GM12878 (cell line): ENCODE results near the gene C1QTNF1. TPM values are rescaled to one million over a fixed set of nuclear protein-coding genes. Genes with fewer than 3 reads are reported as not detected.

Experiments
- ATAC-seq: fragments of 200-7000 bp; cut with Tn5 transposase; 3 replicates; pipeline ENCODE4 v1.9.1; 2020; ENCODE audit warnings: mild to moderate bottlenecking, moderate library complexity
- BruUV-seq: library from RNA; stranded (reverse); fragments of 400-500 nt; replicated peaks from 2 replicates; lab custom pipeline; 2021; lab: Mats Ljungman, UMichigan
- CTCF ChIA-PET: fragments of 300-600 bp; sonication (Branson Sonifier 250); formaldehyde crosslinking; extraction: SDS; loops from one replicate; lab custom pipeline; 2021; ENCODE audit warnings: inconsistent platforms; lab: Yijun Ruan, JAX
- POLR2A ChIA-PET: fragments of 350-600 bp; formaldehyde crosslinking; extraction: SDS; loops from one replicate; lab custom pipeline; 2021; ENCODE audit warnings: inconsistent platforms; lab: Charles Lee
- RAD21 ChIA-PET: fragments of 300-600 bp; sonication (Branson Sonifier 250); formaldehyde crosslinking; loops from one replicate; lab custom pipeline; 2023; ENCODE audit warnings: antibody characterized with exemption; ENCODE audit not compliant: unreplicated experiment; lab: Charles Lee
- SMC1A ChIA-PET: fragments of 300-600 bp; sonication (Branson Sonifier 250); formaldehyde crosslinking; loops from one replicate; lab custom pipeline; 2023; ENCODE audit not compliant: unreplicated experiment, uncharacterized antibody; lab: Charles Lee
- DNase-seq: peaks from one replicate; pipeline ENCODE4 v3.0.0-alpha.2; 2011; ENCODE audit warnings: low read depth, low spot score
- FAIRE-seq: peaks from 3 replicates; lab custom pipeline; 2011; peaks lifted over from hg19 to GRCh38; lab: Jason Lieb, UNC
- H2AFZ ChIP-seq: 2 replicates; pipeline ENCODE4 v1.6.0; 2011; ENCODE audit warnings: low read depth, low read length, control low read depth; ENCODE audit not compliant: control insufficient read depth
- H3K27ac ChIP-seq: 2 replicates; pipeline ENCODE4 v1.5.1; 2011; ENCODE audit warnings: control low read depth; ENCODE audit not compliant: control insufficient read depth, insufficient read depth
- H3K27me3 ChIP-seq, 2 experiments: replicated peaks in 1 of 2; 2 replicates each; pipeline versions ENCODE4 v1.6.0 to v1.6.1; 2011; ENCODE audit warnings: low read length in 1 of 2; ENCODE audit not compliant: control insufficient read depth in 2 of 2, insufficient read depth in 2 of 2
- H3K36me3 ChIP-seq, 2 experiments: 2 replicates each; pipeline ENCODE4 v1.5.1; 2011; ENCODE audit warnings: low read length in 1 of 2; ENCODE audit not compliant: control insufficient read depth in 2 of 2, insufficient read depth in 2 of 2
- H3K4me1 ChIP-seq: 2 replicates; pipeline ENCODE4 v1.6.1; 2011; ENCODE audit warnings: mild to moderate bottlenecking, low read length, moderate library complexity, mixed read lengths; ENCODE audit not compliant: control insufficient read depth, insufficient read depth
- H3K4me2 ChIP-seq: 2 replicates; pipeline ENCODE4 v1.6.0; 2011; ENCODE audit warnings: control low read depth; ENCODE audit not compliant: control insufficient read depth, insufficient read depth
- H3K4me3 ChIP-seq: fragments of 200-600 bp; sonication (generic); 2 replicates; pipeline ENCODE4 v1.5.1; 2016
- H3K79me2 ChIP-seq: 2 replicates; pipeline ENCODE4 v1.6.0; 2011; ENCODE audit warnings: low read length; ENCODE audit not compliant: control insufficient read depth, insufficient read depth
- H3K9ac ChIP-seq: 2 replicates; pipeline ENCODE4 v1.8.0; 2011; ENCODE audit warnings: low read length, control low read depth, mixed read lengths; ENCODE audit not compliant: control insufficient read depth, insufficient read depth
- H3K9me3 ChIP-seq: replicated peaks from 3 replicates; pipeline ENCODE4 v1.5.1; 2011; ENCODE audit warnings: mild to moderate bottlenecking, low read length; ENCODE audit not compliant: control insufficient read depth, insufficient read depth
- H4K20me1 ChIP-seq: 2 replicates; pipeline ENCODE4 v1.6.0; 2011; ENCODE audit not compliant: control insufficient read depth, insufficient read depth
- CHD4 ChIP-seq: fragments of 200-600 bp; sonication (generic); IDR thresholded peaks from 2 replicates; pipeline ENCODE4 v1.6.1; 2016; ENCODE audit warnings: mild to moderate bottlenecking
- CUX1 ChIP-seq: IDR thresholded peaks from 2 replicates; pipeline ENCODE4 v1.6.1; 2012; ENCODE audit warnings: improper control_type of control experiment, low read depth, low read length; ENCODE audit not compliant: insufficient replicate concordance
- ESRRA ChIP-seq: IDR thresholded peaks from 2 replicates; pipeline ENCODE4 v1.6.1; 2012; ENCODE audit warnings: mild to moderate bottlenecking, low read length, improper control_type of control experiment
- HCFC1 ChIP-seq: fragments of 150-350 bp; IDR thresholded peaks from 2 replicates; pipeline ENCODE4 v1.6.1; 2014; ENCODE audit warnings: low read length
- MAX ChIP-seq: IDR thresholded peaks from 2 replicates; pipeline ENCODE4 v1.6.1; 2012; ENCODE audit warnings: low read depth, low read length, improper control_type of control experiment
- SMAD1 ChIP-seq: fragments of 450-650 bp; IDR thresholded peaks from 2 replicates; pipeline ENCODE4 v1.6.1; 2018; ENCODE audit warnings: mild to moderate bottlenecking, low read depth; ENCODE audit not compliant: partially characterized antibody
- SREBF1 ChIP-seq: IDR thresholded peaks from 2 replicates; pipeline ENCODE4 v1.6.1; 2012; ENCODE audit warnings: mild to moderate bottlenecking, low read length
- WGBS: methylation state at CpG from one replicate; pipeline ENCODE4 v1.1.6; 2016; ENCODE audit warnings: low lambda C conversion rate; ENCODE audit not compliant: insufficient replicate concordance, insufficient coverage; ENCODE audit errors: missing lambda C conversion rate; 5-methylcytosine and 5-hydroxymethylcytosine counted together
- in situ Hi-C: fragments of 300-500 bp; cut with MboI; formaldehyde crosslinking; loops from 9 replicates; pipeline ENCODE4 v1.14.3; 2018; ENCODE audit warnings: mixed read lengths
- intact Hi-C: fragments of 100-400 bp; cut with micrococcal nuclease; formaldehyde crosslinking; loops from one replicate; pipeline ENCODE4 v1.14.2; 2022; ENCODE audit not compliant: unreplicated experiment
- polyA plus RNA-seq, 11 experiments: library from polyadenylated mRNA; depleted of rRNA in 4 of 11; unstranded in 6 of 11; stranded (reverse) in 5 of 11; fragments of >200 nt; fragmentation: Nextera tagmentation in 4 of 11; fragmentation: Illumina TruSeq in 1 of 11; extraction: Ambion mirVana in 4 of 11; extraction: Trizol in 1 of 11; gene quantifications; 1 replicate in 1 of 11; 2 replicates in 10 of 11; pipeline versions ENCODE4 v1.2.1 to v1.2.3, GENCODE V29; 2011 to 2016; ENCODE audit warnings: inconsistent platforms in 2 of 11, missing spikeins in 2 of 11, low read depth in 1 of 11
- total RNA-seq, 4 experiments: library from RNA; depleted of rRNA in 3 of 4; stranded (reverse); fragments of >200 nt in 3 of 4; fragmentation: Illumina TruSeq in 1 of 4; extraction: Trizol in 1 of 4; gene quantifications; 2 replicates each; pipeline versions ENCODE4 v1.2.1 to v1.2.3, GENCODE V29; 2013 to 2021

Gene C1QTNF1
- total and polyA plus RNA-seq, 10 of the 15 experiments (the other 5 are each of a cell fraction or from before 2014, with no cell fraction given) = 0.05 to 1.1 (median 0.15) TPM; not detected in 4

DNA sequence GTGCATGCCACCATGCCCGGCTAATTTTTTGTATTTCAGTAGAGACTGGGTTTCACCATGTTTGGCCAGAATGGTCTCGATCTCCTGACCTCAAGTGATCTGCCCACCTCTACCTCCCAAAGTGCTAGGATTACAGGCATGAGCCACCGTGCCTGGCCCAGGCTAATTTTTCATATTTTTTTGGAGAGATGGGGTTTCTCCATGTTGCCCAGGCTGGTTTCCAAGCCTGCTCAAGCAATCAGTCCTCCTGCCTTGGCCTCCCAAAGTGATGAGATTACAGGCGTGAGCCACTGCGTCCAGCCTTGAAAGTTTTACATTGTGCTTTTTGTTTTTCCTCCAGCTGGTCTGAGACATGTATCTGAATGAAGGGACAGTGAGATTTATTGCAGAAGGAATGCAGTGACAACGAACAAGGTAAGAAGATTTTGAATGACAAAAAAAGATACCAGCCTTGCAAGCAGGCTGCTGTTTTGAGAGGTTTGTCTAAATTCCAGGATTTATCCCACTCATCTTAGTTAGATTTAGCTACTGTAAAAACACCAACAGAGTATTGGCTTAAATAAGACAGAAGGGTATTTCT is 47.3 kb downstream of the C1QTNF1 start:
- Histone ChIP-seq H3K36me3 (no peaks in the 10 kb centered on the region), H2AFZ (no peak overlapping the region), H3K79me2 (peaks cover 4% of the 10 kb centered on the region), H3K4me3 (no peak overlapping the region), H3K9ac (no peak overlapping the region), H4K20me1 (no peaks in the 10 kb centered on the region), H3K9me3 (no peaks in the 10 kb centered on the region), H3K4me2 (no peak overlapping the region), H3K27me3 (no peaks in the 10 kb centered on the region), H3K27ac (no peak overlapping the region), H3K4me1 (peaks cover 5% of the 10 kb centered on the region)
- in situ Hi-C loops = no loop called here
- DNase-seq (no peak), ATAC-seq (no peak), FAIRE-seq (no peak)
- RAD21 ChIA-PET = interaction anchor here (1.2 kb wide), 1 partner anchor 320 kb away, joined by 3 read pairs; no protein-coding TSS in a partner anchor
- CTCF ChIA-PET = interaction anchor here (0.6 to 1.3 kb wide), 3 partner anchors 12 to 86 kb away, joined by 3 to 4 read pairs (median 3); no protein-coding TSS in a partner anchor
- 70% methylated on average over 6 of the region's 6 CpGs for WGBS
- TF ChIP-seq ESRRA = no peak
- SMC1A ChIA-PET = no interaction called here
- intact Hi-C loops = no loop called here
- BruUV-seq = no TSS peak
- POLR2A ChIA-PET = no interaction called here

DNA sequence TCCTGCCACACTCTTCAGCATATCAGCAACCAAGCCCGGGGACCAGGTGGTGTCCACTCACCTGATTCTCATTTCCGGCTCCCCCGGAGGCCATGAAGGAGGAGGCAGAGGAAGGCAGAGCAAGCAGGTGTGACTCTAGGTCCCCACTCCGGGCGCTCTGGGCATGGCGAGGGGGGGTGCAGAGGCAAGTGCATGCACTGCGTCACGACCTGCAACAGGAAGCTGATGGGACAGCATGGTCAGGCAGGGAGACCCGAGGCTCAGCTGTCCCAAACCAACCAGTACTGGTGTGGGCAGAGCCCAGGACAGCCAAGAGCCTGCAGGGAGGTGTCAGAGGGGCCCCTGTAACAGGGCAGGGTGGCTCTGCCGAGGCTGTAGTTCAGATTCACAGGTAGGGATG is 48.6 kb downstream of the C1QTNF1 start:
- Histone ChIP-seq H3K79me2 (peaks cover 4% of the 10 kb centered on the region), H3K27ac (no peak overlapping the region), H3K4me1 (peaks cover 5% of the 10 kb centered on the region), H4K20me1 (no peaks in the 10 kb centered on the region), H3K9me3 (no peaks in the 10 kb centered on the region), H3K27me3 (no peaks in the 10 kb centered on the region), H3K4me2 (no peak overlapping the region), H3K36me3 (no peaks in the 10 kb centered on the region), H2AFZ (no peak overlapping the region), H3K4me3 (no peak overlapping the region), H3K9ac (no peak overlapping the region)
- SMC1A ChIA-PET = no interaction called here
- intact Hi-C loops = no loop called here
- FAIRE-seq (no peak), ATAC-seq (no peak), DNase-seq (no peak)
- WGBS = 54% methylated on average over 10 of the region's 10 CpGs
- in situ Hi-C loops = no loop called here
- RAD21 ChIA-PET = interaction anchor here (1.0 kb wide), 1 partner anchor 12 kb away, joined by 3 read pairs; no protein-coding TSS in a partner anchor
- BruUV-seq = no TSS peak
- CTCF ChIA-PET = interaction anchor here (0.9 to 2.2 kb wide), 2 partner anchors 10 to 319 kb away, joined by 3 to 5 read pairs; no protein-coding TSS in a partner anchor
- POLR2A ChIA-PET = interaction anchor here (1.0 kb wide), 1 partner anchor 13 kb away, joined by 3 read pairs; no protein-coding TSS in a partner anchor
- no peak for TF ChIP-seq MAX
- no peak for TF ChIP-seq HCFC1
- no peak for TF ChIP-seq CHD4
- TF ChIP-seq CUX1 = no peak
- no peak for TF ChIP-seq SMAD1
- no peak for TF ChIP-seq SREBF1
